Neural progenitor cell (in vitro differentiated cells): Measurements from ENCODE around the gene MGLL. TPM values are rescaled to one million over a fixed set of nuclear protein-coding genes. Genes with fewer than 3 reads are reported as not detected.

Experiments used
- DNase-seq: peaks from one replicate; pipeline ENCODE4 v3.0.0-alpha.2; 2016; ENCODE audit warnings: low spot score
- H2AFZ ChIP-seq: fragments of 200-600 bp; sonication (generic); replicated peaks from 2 replicates; pipeline ENCODE4 v1.6.1; 2016; ENCODE audit warnings: antibody characterized with exemption
- H3F3A ChIP-seq: fragments of 200-600 bp; sonication (generic); 2 replicates; pipeline ENCODE4 v1.6.1; 2016; ENCODE audit warnings: antibody characterized with exemption, low read depth
- H3K27ac ChIP-seq: fragments of 200-600 bp; sonication (generic); 2 replicates; pipeline ENCODE4 v1.5.1; 2016; ENCODE audit warnings: mild to moderate bottlenecking
- H3K27me3 ChIP-seq: fragments of 200-600 bp; sonication (generic); 2 replicates; pipeline ENCODE4 v1.6.1; 2016; ENCODE audit warnings: mild to moderate bottlenecking, moderate library complexity
- H3K36me3 ChIP-seq: fragments of 200-600 bp; sonication (generic); 2 replicates; pipeline ENCODE4 v1.5.1; 2016
- H3K4me1 ChIP-seq: fragments of 200-600 bp; sonication (generic); 2 replicates; pipeline ENCODE4 v1.6.1; 2016; ENCODE audit warnings: mixed run types
- H3K4me2 ChIP-seq: fragments of 200-600 bp; sonication (generic); 2 replicates; pipeline ENCODE4 v1.6.1; 2016
- H3K4me3 ChIP-seq: fragments of 200-600 bp; sonication (generic); 2 replicates; pipeline ENCODE4 v1.5.1; 2016
- H3K79me2 ChIP-seq: fragments of 200-600 bp; sonication (generic); 2 replicates; pipeline ENCODE4 v1.6.1; 2016; ENCODE audit warnings: low read depth
- H3K9ac ChIP-seq: fragments of 200-600 bp; sonication (generic); 2 replicates; pipeline ENCODE4 v1.6.1; 2016
- H3K9me3 ChIP-seq: fragments of 200-600 bp; sonication (generic); 2 replicates; pipeline ENCODE4 v1.5.1; 2016; ENCODE audit warnings: low read depth
- H4K20me1 ChIP-seq: fragments of 200-600 bp; sonication (generic); 2 replicates; pipeline ENCODE4 v1.6.1; 2016; ENCODE audit warnings: low read depth
- H3K27ac Mint-ChIP-seq: 3 replicates; pipeline ENCODE4 v1.8.0; 2021; ENCODE audit warnings: mixed read lengths
- H3K27me3 Mint-ChIP-seq: 2 replicates; pipeline ENCODE4 v1.8.0; 2022; ENCODE audit warnings: low read depth, mild to moderate bottlenecking, inconsistent platforms, moderate library complexity, mixed read lengths; ENCODE audit not compliant: insufficient read depth
- H3K36me3 Mint-ChIP-seq: 3 replicates; pipeline ENCODE4 v1.8.0; 2021; ENCODE audit warnings: mixed read lengths
- H3K4me1 Mint-ChIP-seq: 3 replicates; pipeline ENCODE4 v1.8.0; 2021; ENCODE audit warnings: mixed read lengths
- H3K4me3 Mint-ChIP-seq: 3 replicates; pipeline ENCODE4 v1.8.0; 2021; ENCODE audit warnings: mild to moderate bottlenecking, moderate library complexity, mixed read lengths
- H3K9me3 Mint-ChIP-seq: 3 replicates; pipeline ENCODE4 v1.8.0; 2020; ENCODE audit warnings: mixed read lengths
- EZH2 ChIP-seq: fragments of 200-600 bp; sonication (generic); IDR thresholded peaks from 2 replicates; pipeline ENCODE4 v1.6.1; 2017; ENCODE audit warnings: antibody characterized with exemption, mild to moderate bottlenecking, moderate library complexity
- EZH2phosphoT487 ChIP-seq: fragments of 200-600 bp; sonication (generic); IDR thresholded peaks from 2 replicates; pipeline ENCODE4 v1.6.1; 2017; ENCODE audit warnings: antibody characterized with exemption
- total RNA-seq: library from RNA; depleted of rRNA; stranded (reverse); fragments of >200 nt; gene quantifications from 2 replicates; pipeline ENCODE4 v1.2.3, GENCODE V29; 2015; ENCODE audit warnings: low replicate concordance
- TF ChIP-seq, protein P1 (sequence below): fragments of 200-600 bp; sonication (generic); IDR thresholded peaks from 2 replicates; pipeline ENCODE4 v1.5.1; 2017; ENCODE audit warnings: antibody characterized with exemption, mild to moderate bottlenecking

MGLL gene
- total RNA-seq, 1 donor from 2014 or later, result 0.15 TPM

GRCh38 chr3:127815641-127816605 is 6.4 kb downstream of the MGLL start:
- H3K4me1 Mint-ChIP-seq, result peaks cover 15% of the 10 kb centered on the region

GRCh38 chr3:127815001-127815400 is 7.3 kb downstream of the MGLL start:
- H3K4me1 Mint-ChIP-seq, result peaks cover 9% of the 10 kb centered on the region
- Histone ChIP-seq H3K4me2 (no peak overlapping the region), H3K36me3 (no peaks in the 10 kb centered on the region), H3F3A (no peaks in the 10 kb centered on the region), H3K27me3 (peaks cover 4% of the 10 kb centered on the region), H2AFZ (no peak overlapping the region), H3K4me1 (no peaks in the 10 kb centered on the region), H3K9me3 (no peaks in the 10 kb centered on the region), H3K4me3 (no peak overlapping the region), H3K9ac (no peak overlapping the region), H3K27ac (no peak overlapping the region), H4K20me1 (no peaks in the 10 kb centered on the region), H3K79me2 (no peaks in the 10 kb centered on the region)
- TF ChIP-seq EZH2 (no peak), EZH2phosphoT487 (no peak)
- TF ChIP-seq, protein P1, sequence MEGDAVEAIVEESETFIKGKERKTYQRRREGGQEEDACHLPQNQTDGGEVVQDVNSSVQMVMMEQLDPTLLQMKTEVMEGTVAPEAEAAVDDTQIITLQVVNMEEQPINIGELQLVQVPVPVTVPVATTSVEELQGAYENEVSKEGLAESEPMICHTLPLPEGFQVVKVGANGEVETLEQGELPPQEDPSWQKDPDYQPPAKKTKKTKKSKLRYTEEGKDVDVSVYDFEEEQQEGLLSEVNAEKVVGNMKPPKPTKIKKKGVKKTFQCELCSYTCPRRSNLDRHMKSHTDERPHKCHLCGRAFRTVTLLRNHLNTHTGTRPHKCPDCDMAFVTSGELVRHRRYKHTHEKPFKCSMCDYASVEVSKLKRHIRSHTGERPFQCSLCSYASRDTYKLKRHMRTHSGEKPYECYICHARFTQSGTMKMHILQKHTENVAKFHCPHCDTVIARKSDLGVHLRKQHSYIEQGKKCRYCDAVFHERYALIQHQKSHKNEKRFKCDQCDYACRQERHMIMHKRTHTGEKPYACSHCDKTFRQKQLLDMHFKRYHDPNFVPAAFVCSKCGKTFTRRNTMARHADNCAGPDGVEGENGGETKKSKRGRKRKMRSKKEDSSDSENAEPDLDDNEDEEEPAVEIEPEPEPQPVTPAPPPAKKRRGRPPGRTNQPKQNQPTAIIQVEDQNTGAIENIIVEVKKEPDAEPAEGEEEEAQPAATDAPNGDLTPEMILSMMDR, result no peak
- no peak for DNase-seq
- no peak overlapping the region for H3K4me3 Mint-ChIP-seq
- no peaks in the 10 kb centered on the region for H3K36me3 Mint-ChIP-seq
- H3K27ac Mint-ChIP-seq, result no peak overlapping the region
- peaks cover 4% of the 10 kb centered on the region for H3K27me3 Mint-ChIP-seq
- H3K9me3 Mint-ChIP-seq, result peaks cover 3% of the 10 kb centered on the region

More at GRCh38 chr3:127815641-127816605, 6.4 kb downstream of the MGLL start:
- Mint-ChIP-seq H3K9me3 (peaks cover 3% of the 10 kb centered on the region), H3K36me3 (no peaks in the 10 kb centered on the region), H3K27ac (no peak overlapping the region), H3K27me3 (peaks cover 10% of the 10 kb centered on the region), H3K4me3 (no peak overlapping the region)
- Histone ChIP-seq H3K4me3 (no peak overlapping the region), H3K4me1 (no peaks in the 10 kb centered on the region), H3K4me2 (no peak overlapping the region), H3K27me3 (peaks cover 14% of the 10 kb centered on the region), H3K79me2 (no peaks in the 10 kb centered on the region), H4K20me1 (no peaks in the 10 kb centered on the region), H3K36me3 (no peaks in the 10 kb centered on the region), H2AFZ (no peak overlapping the region), H3K27ac (no peak overlapping the region), H3K9me3 (no peaks in the 10 kb centered on the region), H3F3A (no peaks in the 10 kb centered on the region), H3K9ac (no peak overlapping the region)
- TF ChIP-seq, protein P1, result no peak
- no peak for TF ChIP-seq EZH2phosphoT487
- TF ChIP-seq EZH2, result no peak
- no peak for DNase-seq

- H3K79me2 ChIP-seq, result no peaks in the 10 kb centered on the region
- no peak overlapping the region for H3K4me3 ChIP-seq
- Mint-ChIP-seq H3K36me3 (no peaks in the 10 kb centered on the region), H3K4me1 (peaks cover 7% of the 10 kb centered on the region), H3K9me3 (peaks cover 3% of the 10 kb centered on the region), H3K4me3 (no peak overlapping the region), H3K27me3 (peaks cover 2% of the 10 kb centered on the region), H3K27ac (no peak overlapping the region)
- no peak for DNase-seq
- H3K4me2 ChIP-seq, result no peak overlapping the region
- H3K27me3 ChIP-seq, result no peaks in the 10 kb centered on the region
- H3F3A ChIP-seq, result no peaks in the 10 kb centered on the region
- no peaks in the 10 kb centered on the region for H4K20me1 ChIP-seq
- H3K9ac ChIP-seq, result no peak overlapping the region
- no peaks in the 10 kb centered on the region for H3K4me1 ChIP-seq
- no peaks in the 10 kb centered on the region for H3K36me3 ChIP-seq
- no peak overlapping the region for H3K27ac ChIP-seq
- no peak for TF ChIP-seq EZH2phosphoT487
- TF ChIP-seq, protein P1, result no peak
- no peak for TF ChIP-seq EZH2
- no peak overlapping the region for H2AFZ ChIP-seq
- H3K9me3 ChIP-seq, result no peaks in the 10 kb centered on the region
Observed at GRCh38 chr3:127814325-127814781, 8.0 kb downstream of the MGLL start.
